ENCODE measurements around the gene RPGRIP1. TPM values are rescaled to one million over a fixed set of nuclear protein-coding genes. Genes with fewer than 3 reads are reported as not detected.

RPGRIP1 gene
- polyA plus RNA-seq, 1 of the 3 experiments (the other 2 are of a cell fraction), result not detected

DNA sequence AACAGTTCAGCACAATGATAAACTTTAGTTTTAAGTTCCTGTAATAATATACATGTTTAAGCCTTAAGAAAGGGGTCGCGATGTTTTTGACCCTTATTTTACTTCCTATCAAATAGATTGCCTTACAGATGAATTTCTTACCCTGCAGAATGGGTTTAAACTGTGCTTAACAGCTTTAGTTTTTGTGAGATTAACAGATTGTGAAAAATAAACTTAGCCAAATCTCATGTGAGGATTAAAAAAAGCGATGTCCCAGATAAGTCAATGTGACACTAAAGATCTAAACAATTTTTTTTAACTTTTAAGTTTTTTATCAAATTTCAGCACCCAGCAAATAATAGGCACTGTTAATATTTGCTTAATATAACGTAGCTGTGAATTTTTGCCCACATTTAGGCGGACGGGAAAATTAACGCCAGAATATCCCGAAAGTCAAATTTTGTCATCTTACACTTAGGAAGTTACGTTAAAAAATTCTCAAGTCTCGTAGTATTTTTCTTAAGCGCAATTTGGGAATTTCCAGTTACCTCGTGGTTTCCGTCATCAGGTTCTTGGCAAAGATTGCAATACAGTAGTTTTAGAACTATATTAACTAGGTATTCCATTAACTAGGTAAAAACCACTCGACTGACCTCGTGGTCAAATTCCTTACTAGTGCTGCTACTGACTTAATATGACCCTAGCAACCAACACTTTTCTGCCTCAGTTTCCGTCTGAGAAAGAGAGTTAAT is 11.8 kb upstream of the RPGRIP1 start:
- TF ChIP-seq YY1 (IDR thresholded peaks at IDR 0.05; ENCODE audit: low read depth), result no peak
- peak; percentile 54; the same call in 1 of the 2 replicates for TF ChIP-seq MXI1 (IDR thresholded peaks at IDR 0.05; ENCODE audit: low read depth, low read length)
- CTCF ChIA-PET, result no interaction called here
- Histone ChIP-seq H3K4me3 (ENCODE audit: low read depth in 2 of 2, low read length in 1 of 2) (peak overlapping the region; percentile 90 to 96), H3K9me3 (no peaks in the 10 kb centered on the region), H3K36me3 (replicated peaks in 1 of 2; ENCODE audit: control insufficient read depth in 1 of 2, insufficient read depth in 2 of 2, low read length in 1 of 2) (peaks cover 35 to 50% of the 10 kb centered on the region in 2 experiments), H2AFZ (ENCODE audit: low read depth) (no peak overlapping the region), H3K9ac (peak overlapping the region; percentile 98), H3F3A (replicated peaks; ENCODE audit: insufficient read depth) (peaks cover 41% of the 10 kb centered on the region), H3K4me1 (ENCODE audit: control insufficient read depth in 1 of 2, insufficient read depth in 2 of 2, low read depth in 1 of 2, low read length in 1 of 2) (peaks cover 14 to 25% of the 10 kb centered on the region in 2 experiments), H3K4me2 (peak overlapping the region; percentile 90), H4K20me1 (ENCODE audit: insufficient read depth) (peaks cover 57% of the 10 kb centered on the region), H3K27ac (ENCODE audit: low read depth in 2 of 2, low read length in 1 of 2) (peak overlapping the region; percentile 18 to 92; a peak in 2 of 4 replicates), H3K9me2 (no peaks in the 10 kb centered on the region), H3K27me3 (ENCODE audit: insufficient read depth) (no peaks in the 10 kb centered on the region), H3K79me2 (ENCODE audit: insufficient read depth) (peaks cover 62% of the 10 kb centered on the region)
- POLR2A ChIA-PET, result no interaction called here
- WGBS (ENCODE audit: low lambda C conversion rate), result 1% methylated on average over 16 of the region's 16 CpGs
- DNase-seq, result no peak

DNA sequence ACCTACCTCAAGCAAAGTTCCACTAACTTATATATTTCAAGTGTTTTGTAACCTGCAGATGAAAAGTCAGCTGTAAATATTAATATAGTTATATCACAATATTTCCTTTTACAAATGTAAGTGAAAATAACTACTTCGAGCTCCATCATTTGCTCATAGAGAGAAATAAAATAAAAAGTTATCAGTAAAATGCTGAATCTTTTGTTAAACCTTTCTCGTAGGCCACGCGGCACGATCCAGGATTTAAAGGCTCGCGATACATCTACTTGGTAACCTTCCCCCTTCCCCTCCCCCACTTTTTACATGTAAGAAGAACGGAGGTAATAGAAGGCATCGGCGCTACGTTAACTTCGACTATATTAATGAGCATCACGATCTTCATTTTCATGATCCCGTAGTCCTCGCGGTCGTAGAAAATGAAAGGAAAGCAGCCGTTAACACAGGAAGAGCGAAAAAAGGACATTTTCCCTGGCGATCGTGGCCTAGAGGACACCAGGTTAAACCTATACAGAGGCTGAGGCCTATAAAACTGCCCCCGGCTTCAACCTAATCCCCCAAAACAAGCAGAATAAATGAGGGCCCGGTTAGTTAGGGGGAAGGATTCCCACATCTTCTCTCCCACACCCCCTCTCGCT is 11.1 kb upstream of the RPGRIP1 start:
- Histone ChIP-seq H3K4me1 (ENCODE audit: control insufficient read depth in 1 of 2, insufficient read depth in 2 of 2, low read depth in 1 of 2, low read length in 1 of 2) (peaks cover 11 to 19% of the 10 kb centered on the region in 2 experiments), H2AFZ (ENCODE audit: low read depth) (no peak overlapping the region; the same call in none of the 2 replicates), H3K9ac (peak overlapping the region; percentile 98), H3K9me2 (no peaks in the 10 kb centered on the region), H4K20me1 (ENCODE audit: insufficient read depth) (peaks cover 50% of the 10 kb centered on the region), H3F3A (replicated peaks; ENCODE audit: insufficient read depth) (peaks cover 35% of the 10 kb centered on the region), H3K36me3 (replicated peaks in 1 of 2; ENCODE audit: control insufficient read depth in 1 of 2, insufficient read depth in 2 of 2, low read length in 1 of 2) (peaks cover 28 to 43% of the 10 kb centered on the region in 2 experiments), H3K27ac (ENCODE audit: low read depth in 2 of 2, low read length in 1 of 2) (peak overlapping the region; percentile 86 to 92), H3K27me3 (ENCODE audit: insufficient read depth) (no peaks in the 10 kb centered on the region), H3K4me3 (ENCODE audit: low read depth in 2 of 2, low read length in 1 of 2) (peak overlapping the region; percentile 90 to 96), H3K4me2 (peak overlapping the region; percentile 90), H3K9me3 (no peaks in the 10 kb centered on the region), H3K79me2 (ENCODE audit: insufficient read depth) (peaks cover 56% of the 10 kb centered on the region)
- POLR2A ChIA-PET, result no interaction called here
- TF ChIP-seq TEAD4 (IDR thresholded peaks at IDR 0.05; ENCODE audit: borderline replicate concordance, insufficient read depth) (no peak), MXI1 (IDR thresholded peaks at IDR 0.05; ENCODE audit: low read depth, low read length) (peak; percentile 46; the same call in 1 of the 2 replicates), CHD2 (IDR thresholded peaks at IDR 0.05; ENCODE audit: low read length, partially characterized antibody) (peak; percentile 93)
- TF ChIP-seq, protein P1, sequence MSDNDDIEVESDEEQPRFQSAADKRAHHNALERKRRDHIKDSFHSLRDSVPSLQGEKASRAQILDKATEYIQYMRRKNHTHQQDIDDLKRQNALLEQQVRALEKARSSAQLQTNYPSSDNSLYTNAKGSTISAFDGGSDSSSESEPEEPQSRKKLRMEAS (IDR thresholded peaks at IDR 0.05; ENCODE audit: low read depth), result 0 out of 2 replicates have a peak, but pooled peaks have one; percentile 13
- 2% methylated on average over 24 of the region's 24 CpGs for WGBS (ENCODE audit: low lambda C conversion rate)
- CTCF ChIA-PET, result no interaction called here
- DNase-seq, result no peak

DNA sequence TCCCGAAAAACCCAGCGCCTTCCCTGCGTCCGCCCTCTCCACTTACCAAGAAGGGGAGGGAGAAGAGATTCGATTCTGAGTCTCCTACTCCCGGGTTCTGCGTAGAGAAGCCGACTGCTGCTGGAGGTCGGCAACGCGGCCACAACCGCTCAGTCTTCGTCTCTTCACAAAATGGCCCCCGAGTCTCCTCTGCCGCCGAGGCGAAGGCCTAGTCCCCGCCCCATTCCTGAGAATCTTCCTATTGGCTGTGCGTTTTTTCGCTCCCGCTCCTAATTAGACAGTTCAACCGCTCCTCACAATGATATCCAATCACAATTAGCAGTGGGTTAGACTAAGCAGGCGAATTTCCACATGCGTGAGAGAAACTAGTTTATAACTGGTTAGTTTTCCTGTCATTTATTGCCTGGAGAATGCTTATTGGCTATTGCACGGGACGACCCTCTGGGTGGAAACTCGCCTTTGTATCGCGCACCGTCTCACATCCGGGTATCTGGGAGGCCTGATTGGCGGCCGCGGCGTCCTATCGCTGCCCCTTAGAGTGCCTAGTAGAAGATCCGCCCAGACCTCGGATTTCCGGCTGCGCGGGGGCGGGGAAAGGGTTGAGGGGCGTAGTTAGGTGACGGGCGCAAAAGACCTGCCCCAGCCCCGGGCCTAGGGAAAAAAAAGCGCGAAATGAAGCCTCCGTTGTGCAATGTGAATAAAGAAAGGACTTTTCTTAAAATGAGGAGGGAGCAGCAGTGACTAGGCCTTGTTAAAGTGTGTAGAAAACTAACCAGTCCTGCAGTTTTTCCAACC is 10.4 kb upstream of the RPGRIP1 start, which contains the start of gene HNRNPC:
TSS of gene HNRNPC (minus strand) at position 191 of the 795 bp plus-strand sequence. CDS start 35,249 bp downstream, outside the sequence.
- CTCF ChIA-PET, result no interaction called here
- TF ChIP-seq CHD2 (IDR thresholded peaks at IDR 0.05; ENCODE audit: low read length, partially characterized antibody) (peak; percentile 97), REST (IDR thresholded peaks at IDR 0.05; ENCODE audit: low read depth, low read length) (no peak), RCOR1 (IDR thresholded peaks at IDR 0.05; ENCODE audit: low read length) (no peak), FOXJ3 (CRISPR knock-in tag; IDR thresholded peaks at IDR 0.05) (no peak), FOXM1 (IDR thresholded peaks at IDR 0.05; ENCODE audit: low read depth) (no peak), PBX3 (IDR thresholded peaks at IDR 0.05) (peak; percentile 100), TCF12 (IDR thresholded peaks at IDR 0.05) (0 out of 2 replicates have a peak, but pooled peaks have one; percentile 10), TAF1 (IDR thresholded peaks at IDR 0.05; ENCODE audit: borderline replicate concordance, low read depth, low read length) (peak; percentile 97), NRF1 (IDR thresholded peaks at IDR 0.05; ENCODE audit: low read depth, low read length) (peak; percentile 69), MXI1 (IDR thresholded peaks at IDR 0.05; ENCODE audit: low read depth, low read length) (no peak)

More for the DNA sequence above, 10.4 kb upstream of the RPGRIP1 start, which contains the start of gene HNRNPC:
- Histone ChIP-seq H3K27me3 (ENCODE audit: insufficient read depth) (no peaks in the 10 kb centered on the region), H3K4me2 (peak within 1 kb of the TSS; percentile 90), H2AFZ (ENCODE audit: low read depth) (peak within 1 kb of the TSS; percentile 97), H3K4me3 (ENCODE audit: low read depth in 2 of 2, low read length in 1 of 2) (peak within 1 kb of the TSS; percentile 90 to 96), H3K9me3 (no peaks in the 10 kb centered on the region), H3F3A (replicated peaks; ENCODE audit: insufficient read depth) (peaks cover 29% of the 10 kb centered on the region), H3K9ac (peak within 1 kb of the TSS; percentile 98), H3K27ac (ENCODE audit: low read depth in 2 of 2, low read length in 1 of 2) (peak within 1 kb of the TSS; percentile 90 to 92), H3K4me1 (ENCODE audit: control insufficient read depth in 1 of 2, insufficient read depth in 2 of 2, low read depth in 1 of 2, low read length in 1 of 2) (peaks cover 8 to 16% of the 10 kb centered on the region in 2 experiments), H4K20me1 (ENCODE audit: insufficient read depth) (peaks cover 43% of the 10 kb centered on the region), H3K36me3 (replicated peaks in 1 of 2; ENCODE audit: control insufficient read depth in 1 of 2, insufficient read depth in 2 of 2, low read length in 1 of 2) (peaks cover 21 to 39% of the 10 kb centered on the region in 2 experiments), H3K79me2 (ENCODE audit: insufficient read depth) (peaks cover 48% of the 10 kb centered on the region), H3K9me2 (no peaks in the 10 kb centered on the region)
- POLR2A ChIA-PET, result no interaction called here
- DNase-seq, result peak; percentile 93
- 1% methylated on average over 48 of the region's 49 CpGs for WGBS (ENCODE audit: low lambda C conversion rate)

Measured in SK-N-SH (cell line).